ENCODE data around the gene RTKN. TPM values are rescaled to one million over a fixed set of nuclear protein-coding genes. Genes with fewer than 3 reads are reported as not detected.

Gene RTKN
- total RNA-seq, 1 experiment from 2014 or later: 94.0 TPM

GRCh38 chr2:74438248-74438647, 3.5 kb downstream of the RTKN start (continued):
- TF ChIP-seq, protein P1, sequence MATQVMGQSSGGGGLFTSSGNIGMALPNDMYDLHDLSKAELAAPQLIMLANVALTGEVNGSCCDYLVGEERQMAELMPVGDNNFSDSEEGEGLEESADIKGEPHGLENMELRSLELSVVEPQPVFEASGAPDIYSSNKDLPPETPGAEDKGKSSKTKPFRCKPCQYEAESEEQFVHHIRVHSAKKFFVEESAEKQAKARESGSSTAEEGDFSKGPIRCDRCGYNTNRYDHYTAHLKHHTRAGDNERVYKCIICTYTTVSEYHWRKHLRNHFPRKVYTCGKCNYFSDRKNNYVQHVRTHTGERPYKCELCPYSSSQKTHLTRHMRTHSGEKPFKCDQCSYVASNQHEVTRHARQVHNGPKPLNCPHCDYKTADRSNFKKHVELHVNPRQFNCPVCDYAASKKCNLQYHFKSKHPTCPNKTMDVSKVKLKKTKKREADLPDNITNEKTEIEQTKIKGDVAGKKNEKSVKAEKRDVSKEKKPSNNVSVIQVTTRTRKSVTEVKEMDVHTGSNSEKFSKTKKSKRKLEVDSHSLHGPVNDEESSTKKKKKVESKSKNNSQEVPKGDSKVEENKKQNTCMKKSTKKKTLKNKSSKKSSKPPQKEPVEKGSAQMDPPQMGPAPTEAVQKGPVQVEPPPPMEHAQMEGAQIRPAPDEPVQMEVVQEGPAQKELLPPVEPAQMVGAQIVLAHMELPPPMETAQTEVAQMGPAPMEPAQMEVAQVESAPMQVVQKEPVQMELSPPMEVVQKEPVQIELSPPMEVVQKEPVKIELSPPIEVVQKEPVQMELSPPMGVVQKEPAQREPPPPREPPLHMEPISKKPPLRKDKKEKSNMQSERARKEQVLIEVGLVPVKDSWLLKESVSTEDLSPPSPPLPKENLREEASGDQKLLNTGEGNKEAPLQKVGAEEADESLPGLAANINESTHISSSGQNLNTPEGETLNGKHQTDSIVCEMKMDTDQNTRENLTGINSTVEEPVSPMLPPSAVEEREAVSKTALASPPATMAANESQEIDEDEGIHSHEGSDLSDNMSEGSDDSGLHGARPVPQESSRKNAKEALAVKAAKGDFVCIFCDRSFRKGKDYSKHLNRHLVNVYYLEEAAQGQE (IDR thresholded peaks at IDR 0.05; ENCODE audit: low read depth): no peak

DNA sequence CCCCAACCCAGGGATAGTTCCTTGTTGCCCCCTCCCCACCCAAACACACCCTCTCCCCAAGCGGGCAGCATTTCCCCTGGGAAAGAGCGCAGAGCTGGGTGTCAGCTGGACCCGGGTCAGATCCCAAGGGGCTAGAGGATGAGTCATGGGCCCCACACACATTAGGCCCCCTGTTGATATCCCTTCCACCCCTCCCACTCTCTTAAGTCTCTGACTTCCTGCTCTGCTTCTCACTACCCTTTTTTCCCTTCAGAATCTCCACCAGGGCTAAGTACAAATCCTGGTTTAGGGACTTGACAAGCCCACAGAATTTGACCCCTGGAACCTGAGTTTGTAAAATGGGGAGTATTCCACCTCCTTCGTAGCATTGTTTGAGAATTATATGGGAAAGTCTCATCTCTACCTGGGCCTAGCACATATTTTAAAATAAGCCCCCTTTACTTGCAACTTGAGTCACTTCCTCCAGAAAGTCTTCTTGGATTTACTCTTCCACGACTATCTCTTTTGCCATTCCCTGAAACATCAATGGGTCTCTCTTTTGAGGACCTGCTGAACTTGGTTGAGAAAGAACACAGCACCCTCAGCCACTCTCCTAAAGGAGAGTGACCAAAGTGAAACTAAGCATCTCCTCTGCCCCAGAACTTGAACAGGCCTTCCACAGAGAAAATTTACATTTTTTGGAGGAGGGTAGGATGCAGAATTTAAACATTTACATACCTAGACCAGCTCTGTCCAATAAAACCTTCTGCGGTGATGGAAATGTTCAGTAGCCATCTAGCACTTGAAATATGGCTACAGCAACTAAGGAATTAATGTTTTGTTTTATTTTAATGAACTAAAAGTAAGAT, 4.7 kb downstream of the RTKN start:
- H3K27me3 ChIP-seq (ENCODE audit: insufficient read depth, low read length): no peaks in the 10 kb centered on the region
- no peak for ATAC-seq
- no peaks in the 10 kb centered on the region; the same call in 1 of the 2 replicates for H4K20me1 ChIP-seq (ENCODE audit: insufficient read depth)
- ChIA-PET CTCF (no interaction called here), POLR2A (no interaction called here), RAD21 (ENCODE audit: low non-redundant PET in 1 of 2, low total read pairs in 2 of 2, uncharacterized antibody in 2 of 2, unreplicated experiment in 2 of 2) (no interaction called here)
- H3K9me3 ChIP-seq (ENCODE audit: control insufficient read depth in 1 of 2, insufficient read depth in 1 of 2, low read depth in 1 of 2, low read length in 2 of 2): no peaks in the 10 kb centered on the region
- no peak overlapping the region for H2AFZ ChIP-seq (ENCODE audit: low read depth, low read length, poor library complexity, severe bottlenecking)
- no peak overlapping the region for H3K9ac ChIP-seq (ENCODE audit: low read length)
- no peak overlapping the region for H3K4me3 ChIP-seq (replicated peaks in 1 of 2; ENCODE audit: low read depth in 1 of 2, low read length in 2 of 2)
- no TSS peak for BruUV-seq (replicated peaks)
- H3K36me3 ChIP-seq (ENCODE audit: control insufficient read depth in 1 of 2, insufficient read depth in 2 of 2, low read length in 2 of 2): peaks cover 4 to 13% of the 10 kb centered on the region in 2 experiments; a peak in 2 of 4 replicates
- no peak overlapping the region for H3K4me2 ChIP-seq (ENCODE audit: low read length)
- no peak overlapping the region for H3K27ac ChIP-seq (ENCODE audit: low read depth, low read length)
- H3K4me1 ChIP-seq (ENCODE audit: control insufficient read depth in 1 of 2, insufficient read depth in 2 of 2, low read length in 2 of 2): peaks cover 8 to 22% of the 10 kb centered on the region in 2 experiments; a peak in 3 of 4 replicates
- no peaks in the 10 kb centered on the region for H3K9me2 ChIP-seq (ENCODE audit: insufficient read depth)
- intact Hi-C loops (cut with micrococcal nuclease): no loop called here
- peaks cover 83% of the 10 kb centered on the region for H3K79me2 ChIP-seq (ENCODE audit: insufficient read depth, low read length)
- no peak for DNase-seq (ENCODE audit: low read depth, low spot score)
- TF ChIP-seq POLR2AphosphoS5 (IDR thresholded peaks at IDR 0.05; ENCODE audit: low read depth, low read length) (no peak), TCF7L2 (IDR thresholded peaks at IDR 0.05; ENCODE audit: borderline replicate concordance, extremely low read depth, insufficient read depth, insufficient read length) (no peak), CEBPB (IDR thresholded peaks at IDR 0.05; ENCODE audit: low read depth) (no peak), ZNF274 (IDR thresholded peaks at IDR 0.05; ENCODE audit: low read depth, low read length) (no peak), EZH2phosphoT487 (IDR thresholded peaks at IDR 0.05; ENCODE audit: borderline replicate concordance) (no peak), MAX (IDR thresholded peaks at IDR 0.05) (no peak), SRF (IDR thresholded peaks at IDR 0.05; ENCODE audit: low read depth) (no peak), SIN3A (IDR thresholded peaks at IDR 0.05; ENCODE audit: low read depth) (no peak), CTCF (IDR thresholded peaks at IDR 0.05 in 2 of 3, conservative IDR thresholded peaks at IDR 0.05 in 1 of 3; ENCODE audit: borderline replicate concordance in 1 of 3, insufficient read depth in 1 of 3, low read depth in 2 of 3, low read length in 2 of 3) (no peak), RAD21 (IDR thresholded peaks at IDR 0.05; ENCODE audit: low read depth) (no peak)
- TF ChIP-seq, protein P1 (IDR thresholded peaks at IDR 0.05; ENCODE audit: low read depth): no peak
